Fibroblast of villous mesenchyme (primary cell): ENCODE results near the gene ELP2. TPM values are rescaled to one million over a fixed set of nuclear protein-coding genes. Genes with fewer than 3 reads are reported as not detected.
"Not testable (repeated sequence)": the region's sequence is repeated elsewhere in the genome, so short reads cannot be mapped to it uniquely, and the experiment has no call there.

ENCODE experiments used
- DNase-seq: peaks from one replicate; pipeline ENCODE4 v3.0.0-alpha.2; 2010; ENCODE audit warnings: low read depth
- H3K4me3 ChIP-seq: 2 replicates; pipeline ENCODE4 v1.5.1; 2011; ENCODE audit warnings: low read depth, mild to moderate bottlenecking, low read length
- CTCF ChIP-seq: IDR thresholded peaks from 2 replicates; pipeline ENCODE4 v1.5.1; 2012; ENCODE audit warnings: low read depth, mild to moderate bottlenecking, low read length; ENCODE audit not compliant: insufficient read depth
- total RNA-seq: library from RNA; depleted of rRNA; stranded (reverse); fragments of >200 nt; gene quantifications from 2 replicates; pipeline ENCODE4 v1.2.3, GENCODE V29; 2012

Gene ELP2
- total RNA-seq, 1 donor = 104 TPM

- no peak for DNase-seq
- TF ChIP-seq CTCF = no peak
- no peak overlapping the region for H3K4me3 ChIP-seq
Observed at GRCh38 chr18:36201765-36202164, 72.1 kb downstream of the ELP2 start.

- no peak for DNase-seq
- no peak overlapping the region for H3K4me3 ChIP-seq
- TF ChIP-seq CTCF = no peak
Observed at GRCh38 chr18:36203360-36203895, 73.7 kb downstream of the ELP2 start.

GRCh38 chr18:36205166-36205565 lies 75.5 kb downstream of the ELP2 start:
- H3K4me3 ChIP-seq = no peak overlapping the region
- no peak for TF ChIP-seq CTCF
- DNase-seq = no peak

GRCh38 chr18:36207303-36207702 lies 77.6 kb downstream of the ELP2 start:
- no peak for DNase-seq
- no peak for TF ChIP-seq CTCF
- no peak overlapping the region for H3K4me3 ChIP-seq

GRCh38 chr18:36207969-36208368 lies 78.3 kb downstream of the ELP2 start:
- not testable (repeated sequence) for DNase-seq, H3K4me3 ChIP-seq

- no peak for DNase-seq
- no peak for TF ChIP-seq CTCF
- H3K4me3 ChIP-seq = no peak overlapping the region
Observed at GRCh38 chr18:36211612-36212065, 81.9 kb downstream of the ELP2 start.

- no peak overlapping the region for H3K4me3 ChIP-seq
- no peak for TF ChIP-seq CTCF
- peak; percentile 8 for DNase-seq
Observed at GRCh38 chr18:36212301-36213171, 82.8 kb downstream of the ELP2 start.
